Panc1 (cell line): ENCODE results near the gene FBXO40.

Experiments used
- CTCF ChIP-seq: fragments of 450-650 bp; IDR thresholded peaks from 2 replicates; pipeline ENCODE4 v1.5.1; 2017; ENCODE audit warnings: mild to moderate bottlenecking
- POLR2AphosphoS5 ChIP-seq: IDR thresholded peaks from 2 replicates; pipeline ENCODE4 v1.6.1; 2012; ENCODE audit warnings: mild to moderate bottlenecking, low read depth, low read length, moderate library complexity
- REST ChIP-seq, 2 experiments: IDR thresholded peaks; 2 replicates each; pipeline ENCODE4 v1.6.1; 2011 to 2012; ENCODE audit warnings: low read depth in 2 of 2, control low read depth in 1 of 2, low read length in 1 of 2, mild to moderate bottlenecking in 1 of 2, moderate library complexity in 1 of 2; ENCODE audit not compliant: insufficient read depth in 1 of 2

- TF ChIP-seq CTCF: no peak
- no peak for TF ChIP-seq POLR2AphosphoS5
- TF ChIP-seq REST (IDR thresholded peaks at IDR 0.05; ENCODE audit: insufficient read depth in 1 of 2, low read depth in 2 of 2, low read length in 1 of 2): no peak
Observed at GRCh38 chr3:121670676-121671075, 77.5 kb downstream of the FBXO40 start.
